SK-N-SH (cell line): ENCODE results near the gene JAKMIP1. TPM values are rescaled to one million over a fixed set of nuclear protein-coding genes. Genes with fewer than 3 reads are reported as not detected.
A peak's percentile ranks its signal among the peaks of the same experiment; 100 is the strongest.

Experiments used
- CTCF ChIA-PET: fragments of 300-600, 350-600 bp; formaldehyde crosslinking; extraction: SDS; loops from one replicate; lab custom pipeline; 2021; lab: Yijun Ruan, JAX
- POLR2A ChIA-PET: fragments of 350-600 bp; sonication (Branson Sonifier 250); formaldehyde crosslinking; extraction: SDS; loops from one replicate; lab custom pipeline; 2020; ENCODE audit warnings: antibody characterized with exemption, inconsistent platforms; lab: Yijun Ruan, JAX
- DNase-seq: peaks from one replicate; pipeline ENCODE4 v3.0.0; 2012
- H2AFZ ChIP-seq: fragments of 200-600 bp; sonication (generic); 2 replicates; pipeline ENCODE4 v1.8.1; 2016; ENCODE audit warnings: antibody characterized with exemption, mild to moderate bottlenecking, low read depth
- H3F3A ChIP-seq: fragments of 200-600 bp; sonication (generic); replicated peaks from 2 replicates; pipeline ENCODE3; 2016; ENCODE audit warnings: antibody characterized with exemption, mild to moderate bottlenecking; ENCODE audit not compliant: insufficient read depth
- H3K27ac ChIP-seq, 2 experiments: fragments of 200-500 bp in 1 of 2; fragments of 200-600 bp in 1 of 2; sonication (Bioruptor generic) in 1 of 2; sonication (generic), shearing (Covaris generic) in 1 of 2; 2 replicates each; pipeline versions ENCODE4 v1.5.1 to v1.6.1; 2014 to 2016; ENCODE audit warnings: low read depth in 2 of 2, inconsistent platforms in 1 of 2, low read length in 1 of 2, mild to moderate bottlenecking in 1 of 2, mixed read lengths in 1 of 2
- H3K27me3 ChIP-seq: fragments of 200-600 bp; sonication (generic), shearing (Covaris generic); 2 replicates; pipeline ENCODE4 v1.6.1; 2016; ENCODE audit warnings: mixed run types; ENCODE audit not compliant: insufficient read depth
- H3K36me3 ChIP-seq, 2 experiments: fragments of 200-500 bp in 1 of 2; fragments of 200-600 bp in 1 of 2; sonication (Bioruptor generic) in 1 of 2; sonication (generic) in 1 of 2; replicated peaks in 1 of 2; 2 replicates each; pipeline versions ENCODE3 to v1.5.1; 2014 to 2016; ENCODE audit warnings: low read length in 1 of 2, mild to moderate bottlenecking in 1 of 2; ENCODE audit not compliant: insufficient read depth in 2 of 2, control insufficient read depth in 1 of 2
- H3K4me1 ChIP-seq, 2 experiments: fragments of 200-500 bp in 1 of 2; fragments of 200-600 bp in 1 of 2; sonication (Bioruptor generic) in 1 of 2; sonication (generic), shearing (Covaris generic) in 1 of 2; 2 replicates each; pipeline versions ENCODE4 v1.5.1 to v1.6.1; 2014 to 2016; ENCODE audit warnings: low read depth in 1 of 2, low read length in 1 of 2, mixed run types in 1 of 2; ENCODE audit not compliant: insufficient read depth in 2 of 2, control insufficient read depth in 1 of 2
- H3K4me2 ChIP-seq: fragments of 200-600 bp; sonication (generic), shearing (Covaris generic); 2 replicates; pipeline ENCODE4 v1.6.1; 2017; ENCODE audit warnings: mixed run types
- H3K4me3 ChIP-seq, 2 experiments: fragments of 200-500 bp in 1 of 2; fragments of 200-600 bp in 1 of 2; sonication (Bioruptor generic) in 1 of 2; sonication (generic), shearing (Covaris generic) in 1 of 2; 2 replicates each; pipeline versions ENCODE4 v1.5.1 to v1.8.1; 2014 to 2016; ENCODE audit warnings: low read depth in 2 of 2, inconsistent platforms in 1 of 2, low read length in 1 of 2, mild to moderate bottlenecking in 1 of 2, mixed read lengths in 1 of 2, moderate library complexity in 1 of 2
- H3K79me2 ChIP-seq: fragments of 200-600 bp; sonication (generic); 2 replicates; pipeline ENCODE4 v1.8.1; 2017; ENCODE audit warnings: mild to moderate bottlenecking; ENCODE audit not compliant: insufficient read depth
- H3K9ac ChIP-seq: fragments of 200-600 bp; sonication (generic); 2 replicates; pipeline ENCODE4 v1.6.1; 2017; ENCODE audit warnings: mixed run types
- H3K9me2 ChIP-seq: fragments of 200-600 bp; sonication (generic); 2 replicates; pipeline ENCODE4 v1.6.1; 2017; ENCODE audit warnings: mixed run types
- H3K9me3 ChIP-seq: fragments of 200-600 bp; sonication (generic); 2 replicates; pipeline ENCODE4 v1.6.1; 2017; ENCODE audit warnings: mixed run types, mild to moderate bottlenecking, moderate library complexity
- H4K20me1 ChIP-seq: fragments of 200-600 bp; sonication (generic); 2 replicates; pipeline ENCODE4 v1.6.1; 2017; ENCODE audit warnings: mild to moderate bottlenecking, mixed run types; ENCODE audit not compliant: insufficient read depth
- EZH2phosphoT487 ChIP-seq: fragments of 200-600 bp; sonication (generic); IDR thresholded peaks from 2 replicates; pipeline ENCODE4 v1.6.1; 2017; ENCODE audit warnings: low read depth, mixed run types, mild to moderate bottlenecking, antibody characterized with exemption, moderate library complexity, borderline replicate concordance
- FOXJ3 ChIP-seq: sonication (generic); formaldehyde crosslinking; IDR thresholded peaks from 2 replicates; pipeline ENCODE4 v1.5.1; 2020; ENCODE audit warnings: mild to moderate bottlenecking, missing genetic modification reagents
- GATA2 ChIP-seq: sonication (generic); formaldehyde crosslinking; IDR thresholded peaks from 2 replicates; pipeline ENCODE4 v1.5.0; 2020; ENCODE audit warnings: mild to moderate bottlenecking, missing genetic modification reagents
- MXI1 ChIP-seq: IDR thresholded peaks from 2 replicates; pipeline ENCODE4 v1.6.1; 2012; ENCODE audit warnings: mild to moderate bottlenecking, low read depth, low read length, improper control_type of control experiment
- NRF1 ChIP-seq: IDR thresholded peaks from 2 replicates; pipeline ENCODE4 v1.6.1; 2012; ENCODE audit warnings: low read depth, mild to moderate bottlenecking, low read length
- RFX5 ChIP-seq: IDR thresholded peaks from 2 replicates; pipeline ENCODE4 v1.6.1; 2012; ENCODE audit warnings: mild to moderate bottlenecking, improper control_type of control experiment, low read length
- RXRA ChIP-seq: IDR thresholded peaks from 2 replicates; pipeline ENCODE4 v1.4.0; 2012; ENCODE audit warnings: low read depth, mild to moderate bottlenecking, borderline replicate concordance
- TAF1 ChIP-seq: IDR thresholded peaks from 2 replicates; pipeline ENCODE4 v1.6.1; 2012; ENCODE audit warnings: low read depth, mild to moderate bottlenecking, low read length, moderate library complexity, borderline replicate concordance
- TCF12 ChIP-seq: IDR thresholded peaks from 2 replicates; pipeline ENCODE4 v1.4.0; 2012
- YY1 ChIP-seq: IDR thresholded peaks from 2 replicates; pipeline ENCODE4 v1.4.0; 2012; ENCODE audit warnings: low read depth, mild to moderate bottlenecking
- WGBS: methylation state at CpG from one replicate; pipeline ENCODE4 v1.1.6; 2017; ENCODE audit warnings: low lambda C conversion rate; 5-methylcytosine and 5-hydroxymethylcytosine counted together
- polyA plus RNA-seq, 3 experiments: library from polyadenylated mRNA; depleted of rRNA; stranded (reverse); fragments of >200 nt; gene quantifications; 2 replicates each; pipeline ENCODE4 v1.2.3, GENCODE V29; 2012
- TF ChIP-seq, protein P1 (sequence below): IDR thresholded peaks from 2 replicates; pipeline ENCODE4; 2012

Gene JAKMIP1
- polyA plus RNA-seq, 1 of the 3 experiments (the other 2 are of a cell fraction), result 0.54 TPM

DNA sequence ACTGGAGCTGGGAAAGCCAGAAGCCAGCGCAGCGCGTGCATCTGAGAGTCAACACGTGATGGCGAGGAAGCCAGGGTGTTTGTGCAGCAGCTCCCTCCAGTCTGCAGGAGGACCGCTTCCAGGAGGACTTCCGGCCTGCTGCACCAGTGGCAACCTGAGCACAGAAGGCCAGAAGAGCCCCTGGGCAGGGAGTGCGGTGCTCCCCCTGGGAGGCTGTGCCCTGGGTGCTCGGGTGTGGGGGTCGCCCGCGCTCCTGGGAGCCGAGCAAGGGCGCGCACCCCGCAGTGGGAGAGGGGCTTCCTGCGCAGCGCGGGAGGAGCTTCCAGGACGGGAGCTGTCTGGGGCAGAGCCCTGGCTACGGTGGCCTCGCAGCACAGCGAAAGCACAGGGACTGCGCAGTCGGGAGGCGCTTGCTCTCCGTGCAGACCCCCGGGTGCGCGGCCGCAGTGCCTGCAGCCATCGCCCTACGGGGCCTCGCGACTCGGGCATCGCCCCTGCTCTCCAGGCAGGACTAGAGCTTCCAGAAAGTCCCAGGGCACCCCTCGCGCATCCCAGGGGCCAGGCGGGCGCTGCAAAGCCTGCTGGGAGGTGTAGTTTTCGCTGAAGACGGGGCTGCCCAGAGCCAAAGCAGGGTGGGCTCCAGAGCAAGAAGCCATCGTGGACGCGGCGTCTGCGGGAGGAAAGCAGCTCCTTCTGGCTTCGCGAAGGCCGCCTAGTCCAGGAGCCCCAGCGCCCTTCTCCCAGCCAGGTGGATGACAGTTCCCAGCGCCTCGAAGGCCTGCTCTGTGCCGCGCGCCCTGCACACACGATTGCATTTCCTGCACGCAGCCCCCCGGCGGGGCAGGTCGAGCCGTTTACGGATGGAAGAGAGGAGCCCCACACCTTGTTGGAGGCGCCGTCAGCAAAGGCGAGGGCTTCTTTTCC, 45.2 kb upstream of the JAKMIP1 start:
- Histone ChIP-seq H3K4me3 (no peak overlapping the region; a peak in 1 of 4 replicates), H3K36me3 (no peaks in the 10 kb centered on the region), H3K9me3 (no peaks in the 10 kb centered on the region), H3F3A (no peaks in the 10 kb centered on the region), H3K4me1 (peaks cover 0 to 32% of the 10 kb centered on the region in 2 experiments; a peak in 2 of 4 replicates), H3K9me2 (no peaks in the 10 kb centered on the region), H4K20me1 (no peaks in the 10 kb centered on the region), H3K4me2 (no peak overlapping the region), H3K9ac (no peak overlapping the region), H3K79me2 (no peaks in the 10 kb centered on the region), H3K27ac (peak overlapping the region in 1 of 2 experiments; percentile 62; a peak in 2 of 4 replicates), H3K27me3 (no peaks in the 10 kb centered on the region; the same call in 1 of the 2 replicates), H2AFZ (no peak overlapping the region)
- CTCF ChIA-PET, result interaction anchor here (0.5 to 37.6 kb wide), 11 partner anchors 16 to 1484 kb away, joined by 3 to 1048 read pairs (median 4); partner anchors contain the start of gene WFS1
- peak; percentile 79 for DNase-seq
- POLR2A ChIA-PET, result interaction anchor here (1.1 kb wide), 1 partner anchor 22 kb away, joined by 3 read pairs; no protein-coding TSS in a partner anchor
- 35% methylated on average over 16 of the region's 67 CpGs for WGBS
- TF ChIP-seq RFX5 (no peak), RXRA (no peak)
- TF ChIP-seq, protein P1, sequence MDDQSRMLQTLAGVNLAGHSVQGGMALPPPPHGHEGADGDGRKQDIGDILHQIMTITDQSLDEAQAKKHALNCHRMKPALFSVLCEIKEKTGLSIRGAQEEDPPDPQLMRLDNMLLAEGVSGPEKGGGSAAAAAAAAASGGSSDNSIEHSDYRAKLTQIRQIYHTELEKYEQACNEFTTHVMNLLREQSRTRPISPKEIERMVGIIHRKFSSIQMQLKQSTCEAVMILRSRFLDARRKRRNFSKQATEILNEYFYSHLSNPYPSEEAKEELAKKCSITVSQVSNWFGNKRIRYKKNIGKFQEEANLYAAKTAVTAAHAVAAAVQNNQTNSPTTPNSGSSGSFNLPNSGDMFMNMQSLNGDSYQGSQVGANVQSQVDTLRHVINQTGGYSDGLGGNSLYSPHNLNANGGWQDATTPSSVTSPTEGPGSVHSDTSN, result no peak

DNA sequence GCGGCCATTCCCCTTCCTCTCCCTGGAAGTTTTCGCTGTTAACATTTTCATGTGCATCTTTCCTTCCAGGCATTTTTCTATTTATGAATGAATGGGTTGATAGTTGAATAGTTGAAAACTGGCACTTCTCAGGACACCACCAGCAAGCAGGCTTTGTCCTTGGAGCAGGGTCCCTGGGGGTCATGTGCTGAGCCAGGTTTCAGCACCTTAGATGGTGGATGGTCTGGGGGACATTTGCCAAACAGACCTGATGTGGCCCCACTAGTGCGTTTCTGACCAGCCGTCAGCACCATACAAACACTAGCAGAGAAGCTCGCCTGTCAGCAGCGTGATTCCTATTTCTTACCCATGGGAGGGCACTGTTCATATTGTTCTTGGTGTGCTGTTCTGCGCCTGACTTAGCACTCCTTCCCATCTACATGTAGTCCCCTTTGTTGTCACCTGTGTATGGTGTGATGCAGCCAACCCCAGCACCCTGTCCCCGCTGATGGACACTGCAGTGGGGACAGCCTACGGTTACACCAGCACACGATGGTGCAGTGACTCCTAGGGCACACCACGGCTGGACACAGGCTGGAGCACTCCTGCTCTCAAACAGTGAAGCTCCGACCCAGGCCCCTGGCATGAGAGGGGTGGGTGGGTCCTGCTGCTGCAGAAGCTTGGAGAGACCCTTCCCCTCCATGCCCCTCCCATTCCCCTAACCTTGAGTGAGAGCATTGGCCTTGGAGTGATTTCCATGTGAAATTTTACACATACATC, 42.1 kb upstream of the JAKMIP1 start:
- DNase-seq, result no peak
- Histone ChIP-seq H3K27ac (no peak overlapping the region), H2AFZ (no peak overlapping the region), H3K27me3 (no peaks in the 10 kb centered on the region), H3K79me2 (no peaks in the 10 kb centered on the region), H3K36me3 (no peaks in the 10 kb centered on the region), H3K4me1 (peaks cover 0 to 17% of the 10 kb centered on the region in 2 experiments; a peak in 1 of 4 replicates), H3K9me3 (no peaks in the 10 kb centered on the region), H3K9me2 (no peaks in the 10 kb centered on the region), H3K4me3 (no peak overlapping the region), H4K20me1 (no peaks in the 10 kb centered on the region), H3K9ac (no peak overlapping the region), H3F3A (no peaks in the 10 kb centered on the region), H3K4me2 (no peak overlapping the region)
- ChIA-PET POLR2A (no interaction called here), CTCF (interaction anchor here (1.0 to 1.8 kb wide), 5 partner anchors 8 to 155 kb away, joined by 3 to 11 read pairs (median 3); no protein-coding TSS in a partner anchor)
- 56% methylated on average over 11 of the region's 12 CpGs for WGBS
- TF ChIP-seq MXI1 (no peak), YY1 (no peak), NRF1 (no peak), EZH2phosphoT487 (no peak), FOXJ3 (CRISPR knock-in tag) (no peak), TAF1 (no peak), GATA2 (CRISPR knock-in tag) (no peak), TCF12 (no peak)
